GM19467 (cell line): ENCODE data around the gene XPA.
"Not testable (repeated sequence)": the region's sequence is repeated elsewhere in the genome, so short reads cannot be mapped to it uniquely, and the experiment has no call there.

Source experiments
- ATAC-seq: cut with Tn5 transposase; IDR thresholded peaks from one replicate; pipeline ENCODE4 v1.9.1; 2021; ENCODE audit warnings: mild to moderate bottlenecking, moderate library complexity; ENCODE audit not compliant: unreplicated experiment

The XPA gene

DNA sequence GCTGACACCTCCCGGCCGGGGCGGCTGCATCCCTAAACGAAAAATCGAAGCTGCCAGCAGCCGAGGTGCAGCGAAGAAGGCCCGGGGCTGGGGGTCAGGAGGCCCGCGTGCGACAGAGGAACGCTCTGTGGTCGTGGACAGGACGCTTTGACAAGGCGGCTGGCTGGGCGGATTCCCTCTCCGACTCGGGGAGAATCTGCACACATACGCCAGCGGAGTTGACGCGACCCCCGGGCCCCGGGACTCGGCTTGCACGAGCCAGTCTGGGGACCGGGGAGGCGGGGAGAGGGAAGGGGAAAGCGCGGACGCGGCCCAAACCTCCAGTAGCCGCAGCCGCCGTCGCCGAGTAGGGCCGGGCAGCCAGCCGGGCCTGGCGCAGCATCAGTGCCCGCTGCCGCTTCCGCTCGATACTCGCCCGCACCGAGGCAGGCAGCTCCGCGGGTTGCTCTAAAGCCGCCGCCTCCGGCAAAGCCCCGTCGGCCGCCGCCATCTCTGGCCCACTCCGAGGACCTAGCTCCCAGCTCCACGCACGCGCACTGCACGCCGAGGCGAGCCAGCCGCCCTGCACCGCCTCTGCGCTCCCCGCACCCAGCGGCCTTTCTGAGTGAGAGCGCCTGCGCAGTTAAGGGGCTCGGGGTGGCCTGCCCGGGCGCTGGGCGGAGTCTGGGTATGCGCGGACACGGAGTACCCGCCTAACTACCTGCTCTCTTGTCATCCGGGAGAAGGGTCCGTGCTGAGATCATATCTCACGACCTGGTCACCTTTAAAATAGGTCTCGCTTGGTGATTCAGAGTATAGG, at the start of gene XPA:
TSS of gene XPA (minus strand) at position 538 of the 799 bp plus-strand sequence. CDS start at position 490, 48 bp downstream.
- ATAC-seq: peak; percentile 92

DNA sequence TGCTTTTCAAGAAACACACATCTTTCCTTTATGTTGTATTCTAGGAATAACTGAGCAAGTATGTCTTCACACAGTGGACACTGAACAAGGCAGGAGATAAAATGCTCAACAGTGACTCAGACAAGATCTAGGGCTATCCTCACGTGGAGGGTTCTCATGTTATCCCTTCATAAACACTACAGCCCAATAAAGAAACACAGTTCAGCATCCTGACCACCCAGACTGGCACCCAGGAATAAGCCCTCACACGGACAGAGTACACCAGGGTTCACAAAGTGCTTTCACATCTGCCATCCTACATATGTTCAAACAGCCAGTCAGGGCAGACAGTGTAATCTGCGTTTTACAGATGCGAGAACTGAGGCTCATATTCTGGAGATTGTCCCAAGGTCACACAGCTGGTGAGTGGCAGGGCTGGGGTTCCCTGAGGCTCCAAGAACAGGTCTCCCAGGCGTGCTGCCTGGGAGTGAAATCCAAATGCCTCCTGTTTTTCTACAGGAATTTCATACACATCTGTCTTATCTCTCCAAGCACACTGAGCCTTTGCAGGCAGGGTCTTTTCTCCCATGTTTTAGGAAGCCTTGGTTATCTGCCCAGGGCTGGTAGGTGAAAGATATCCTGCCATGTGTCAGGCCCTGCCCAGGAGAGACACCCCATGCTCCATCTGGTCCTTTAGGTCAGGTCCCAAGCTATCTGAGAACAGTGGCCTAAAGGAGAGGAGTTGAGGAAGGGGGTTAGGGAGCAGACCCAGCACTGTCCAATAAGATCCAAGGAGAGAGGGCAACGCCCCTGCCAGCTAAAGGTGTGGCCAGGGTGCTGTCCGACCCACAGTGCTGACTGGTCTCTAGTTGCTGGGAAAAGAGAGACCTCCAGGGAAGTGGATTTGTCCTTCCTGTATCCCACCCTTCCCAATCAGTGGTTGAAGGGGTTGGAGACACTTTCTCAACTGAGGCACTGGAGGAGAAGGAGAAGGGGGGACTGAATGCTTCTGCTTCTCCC, 47.9 kb upstream of the XPA start:
- ATAC-seq: no peak

DNA sequence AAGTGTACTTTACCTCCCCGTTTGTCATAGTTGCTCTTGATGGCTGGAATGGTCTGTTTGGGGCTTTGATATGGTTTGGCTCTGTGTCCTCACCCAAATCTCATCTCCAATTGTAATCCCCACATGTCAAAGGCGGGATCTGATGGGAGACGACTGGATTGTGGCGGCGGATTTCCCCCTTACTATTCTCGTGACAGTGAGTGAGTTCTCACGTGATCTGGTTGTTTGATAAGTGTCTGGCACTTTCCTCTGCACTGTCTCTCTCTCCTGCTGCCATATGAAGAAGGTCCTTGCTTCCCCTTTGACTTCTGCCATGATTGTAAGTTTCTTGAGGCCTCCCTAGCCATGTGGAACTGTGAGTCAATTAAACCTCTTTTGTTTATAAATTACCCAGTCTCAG, 46.9 kb upstream of the XPA start:
- not testable (repeated sequence) for ATAC-seq

DNA sequence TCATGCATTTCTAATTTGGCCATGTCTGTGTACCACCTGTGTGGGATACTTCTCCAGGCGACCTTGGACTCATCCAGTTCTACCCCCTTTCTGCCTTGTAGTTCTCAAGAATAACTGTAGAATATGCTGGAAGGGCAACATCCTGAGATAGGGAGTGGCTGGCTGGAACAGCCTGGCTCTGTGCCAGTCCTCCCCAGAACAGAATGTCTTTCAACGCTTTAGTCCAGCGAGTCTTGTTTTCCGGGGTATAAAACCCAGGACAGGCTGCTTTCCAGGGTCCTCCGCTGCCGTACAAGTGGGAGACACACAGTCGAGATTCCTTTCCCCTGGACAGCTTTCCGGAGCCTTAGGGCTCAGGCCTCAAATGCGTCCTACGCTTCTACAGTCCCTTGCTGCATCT, 45.4 kb upstream of the XPA start:
- ATAC-seq: no peak

GRCh38 chr9:97741947-97742346, 44.8 kb upstream of the XPA start:
- ATAC-seq: no peak

- ATAC-seq: no peak
Observed at GRCh38 chr9:97740848-97741821, 44.0 kb upstream of the XPA start.

- ATAC-seq: no peak
Observed at GRCh38 chr9:97737429-97737828, 40.3 kb upstream of the XPA start.

DNA sequence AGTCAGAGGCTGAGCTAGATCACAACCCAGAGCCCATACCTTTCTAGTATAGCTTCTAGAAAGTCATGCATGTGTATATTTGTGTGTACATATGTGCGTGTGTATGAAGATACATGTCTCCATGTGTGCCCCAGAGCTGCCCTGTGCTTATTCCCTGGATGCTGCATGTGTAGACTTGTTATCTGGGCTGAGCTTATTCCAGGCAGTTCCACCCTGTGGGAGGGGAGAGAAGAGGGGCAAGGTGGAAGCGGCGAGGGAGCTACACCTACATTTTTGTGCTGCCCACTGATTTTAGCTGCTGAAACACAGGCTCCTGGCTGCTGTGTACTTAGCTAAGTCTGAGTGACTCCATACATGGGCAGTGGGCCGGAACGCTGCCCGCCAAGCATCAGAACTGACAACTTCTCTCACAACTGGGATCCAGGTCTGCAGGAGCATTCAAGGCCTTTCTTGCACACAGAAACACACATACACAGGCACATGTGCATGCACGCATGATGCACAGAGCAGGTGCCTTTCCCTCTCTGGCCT, 38.0 kb upstream of the XPA start:
- no peak for ATAC-seq

GRCh38 chr9:97726716-97727115, 29.6 kb upstream of the XPA start:
- no peak for ATAC-seq

- ATAC-seq: no peak
Observed at GRCh38 chr9:97723819-97724218, 26.7 kb upstream of the XPA start.

GRCh38 chr9:97722331-97722730, 25.2 kb upstream of the XPA start:
- no peak for ATAC-seq

DNA sequence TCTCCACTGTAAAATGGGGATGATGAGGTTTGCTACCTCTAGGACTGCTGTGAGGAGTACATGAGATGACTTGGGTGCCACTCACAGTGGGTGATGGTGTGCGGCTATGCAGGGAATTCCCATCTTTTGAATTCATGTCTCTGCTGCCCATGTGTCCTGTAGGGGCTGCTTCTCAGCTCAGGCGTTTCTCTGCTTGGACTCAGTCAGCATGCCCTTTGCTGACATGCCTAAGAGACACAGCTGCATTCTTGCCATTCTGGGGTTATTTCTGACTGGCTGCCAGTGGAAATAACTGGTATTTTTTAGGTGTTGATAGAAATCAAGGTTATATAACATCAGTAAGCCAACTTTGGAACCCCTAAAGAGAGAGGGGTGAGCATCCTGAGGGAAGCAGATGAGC, 24.3 kb upstream of the XPA start:
- ATAC-seq: no peak

DNA sequence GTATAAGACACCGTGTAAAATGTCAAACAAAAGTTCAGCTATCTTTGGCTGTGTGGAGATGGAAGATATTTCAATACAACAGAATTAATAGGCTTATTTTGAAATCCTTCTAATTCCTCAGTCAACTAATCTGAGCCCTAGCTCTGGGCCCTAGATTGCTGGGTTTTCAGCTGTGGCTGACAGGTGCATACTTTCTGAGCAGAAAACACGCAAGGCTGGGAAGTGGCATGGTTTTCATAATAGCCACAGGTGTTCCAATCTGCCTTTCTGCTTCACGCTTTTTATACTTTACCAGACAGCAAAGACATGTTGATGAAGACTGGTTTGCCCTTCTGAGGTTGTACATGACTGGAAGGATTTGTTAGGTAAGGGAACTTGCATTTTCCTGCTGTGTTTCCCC, 20.7 kb upstream of the XPA start:
- no peak for ATAC-seq

DNA sequence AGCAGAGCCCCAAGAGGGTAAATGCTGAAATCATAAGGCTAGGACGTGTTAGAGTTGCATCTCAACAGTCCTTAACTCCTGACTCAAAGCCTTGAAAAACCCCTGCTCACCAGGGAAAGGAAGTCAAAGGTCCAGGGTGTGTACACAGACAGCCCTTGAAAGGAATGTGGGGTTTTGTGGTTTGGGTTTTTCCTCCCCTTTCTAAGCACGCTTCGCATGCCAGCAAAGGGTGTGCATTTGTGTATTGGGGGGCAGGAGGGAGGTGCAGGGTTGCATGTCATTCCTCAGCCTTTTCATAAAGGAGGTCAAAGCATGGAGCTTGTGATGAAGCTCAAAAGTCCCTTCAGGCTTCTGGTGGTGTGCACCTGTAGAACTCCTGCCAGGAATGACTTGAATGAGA, 17.3 kb upstream of the XPA start:
- ATAC-seq: no peak

GRCh38 chr9:97711223-97711626, 14.1 kb upstream of the XPA start:
- no peak for ATAC-seq

- ATAC-seq: peak; percentile 66
Observed at GRCh38 chr9:97710356-97711222, 13.4 kb upstream of the XPA start.

GRCh38 chr9:97706246-97706645, 9.1 kb upstream of the XPA start:
- ATAC-seq: no peak

DNA sequence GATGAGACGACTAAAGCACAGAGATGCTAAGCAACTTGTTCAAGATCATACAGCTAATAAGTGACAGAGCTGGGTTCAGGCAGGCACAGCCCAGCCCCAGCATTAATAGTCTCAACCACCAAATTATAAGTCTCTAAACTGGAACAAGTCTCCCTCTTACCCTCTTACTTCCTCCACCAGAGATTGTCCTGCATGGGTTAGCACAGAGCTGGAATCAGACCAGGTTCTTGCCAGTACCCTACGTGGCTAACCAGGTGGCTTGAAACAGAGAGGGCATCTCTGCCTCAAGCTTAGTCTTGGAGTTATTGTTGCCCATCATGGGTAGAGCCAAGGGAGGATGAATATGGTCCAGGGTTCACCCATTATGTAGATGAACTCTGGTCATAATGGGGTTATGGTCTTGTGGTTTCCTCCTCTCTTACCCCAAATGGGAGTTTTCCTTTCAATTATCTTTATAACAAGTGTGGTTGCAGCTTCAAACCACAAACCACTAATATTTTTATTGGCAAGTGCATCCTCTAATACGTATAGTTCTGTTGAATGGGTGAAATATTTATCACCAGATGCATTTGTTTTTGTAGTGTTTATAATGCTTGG, 8.3 kb upstream of the XPA start:
- ATAC-seq: no peak

DNA sequence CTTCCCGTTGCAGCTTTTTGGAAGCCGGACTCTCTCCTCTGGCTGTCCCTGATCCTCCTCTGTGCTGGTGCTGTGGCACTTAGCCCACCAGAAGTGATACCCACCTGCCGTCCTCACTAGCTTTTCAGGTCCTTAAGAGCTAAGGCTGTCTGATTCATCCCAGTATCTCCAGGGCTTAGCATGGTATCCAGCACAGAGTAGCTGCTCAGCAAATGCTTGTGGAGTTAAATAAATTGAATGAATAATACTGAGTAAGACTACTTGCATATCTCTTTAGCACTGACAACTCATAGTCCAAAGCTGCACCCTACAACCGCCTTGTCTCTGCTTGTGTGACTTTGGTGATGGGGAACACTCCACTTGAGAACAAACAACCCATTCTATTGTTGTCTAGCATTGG, 7.7 kb upstream of the XPA start:
- ATAC-seq: no peak
